NCI-H526 treated with DMSO at 0.1 percent for 48 hours (cell line): ENCODE results near the gene EBF4.
"Not testable (repeated sequence)": the region's sequence is repeated elsewhere in the genome, so short reads cannot be mapped to it uniquely, and the experiment has no call there.

Experiments used
- DNase-seq: peaks from one replicate; lab custom pipeline; 2025; lab: John Stamatoyannopoulos, UW

EBF4 gene

GRCh38 chr20:2673453-2673852, 19.1 kb upstream of the EBF4 start:
- no peak for DNase-seq

- no peak for DNase-seq
These were observed 12.5 kb upstream of the EBF4 start for GRCh38 chr20:2680046-2680445.

- DNase-seq = not testable (repeated sequence)
These were observed 10.5 kb upstream of the EBF4 start for GRCh38 chr20:2682040-2682439.

- DNase-seq = not testable (repeated sequence)
These were observed 7.8 kb upstream of the EBF4 start for GRCh38 chr20:2684817-2685216.

GRCh38 chr20:2687514-2687913, 5.1 kb upstream of the EBF4 start:
- no peak for DNase-seq

- DNase-seq = no peak
These were observed 4.5 kb upstream of the EBF4 start for GRCh38 chr20:2688041-2688591.

GRCh38 chr20:2690213-2690612, 2.4 kb upstream of the EBF4 start:
- DNase-seq = no peak

GRCh38 chr20:2690718-2691117, 1.9 kb upstream of the EBF4 start:
- DNase-seq = no peak

GRCh38 chr20:2691127-2691526, 1.5 kb upstream of the EBF4 start:
- DNase-seq = no peak

- DNase-seq = no peak
These were observed 931 bp upstream of the EBF4 start for GRCh38 chr20:2691663-2692035.

- peak; percentile 12 for DNase-seq
These were observed 306 bp downstream of the EBF4 start for GRCh38 chr20:2692886-2693285.

- no peak for DNase-seq
These were observed 867 bp downstream of the EBF4 start for GRCh38 chr20:2693286-2694007.

GRCh38 chr20:2694008-2694471, 1.5 kb downstream of the EBF4 start:
- no peak for DNase-seq

GRCh38 chr20:2694519-2694918, 1.9 kb downstream of the EBF4 start:
- no peak for DNase-seq

GRCh38 chr20:2695206-2695983, 2.8 kb downstream of the EBF4 start:
- DNase-seq = no peak

- not testable (repeated sequence) for DNase-seq
These were observed 3.5 kb downstream of the EBF4 start for GRCh38 chr20:2695984-2696525.

GRCh38 chr20:2696646-2697045, 4.1 kb downstream of the EBF4 start:
- no peak for DNase-seq

GRCh38 chr20:2697768-2698167, 5.2 kb downstream of the EBF4 start:
- no peak for DNase-seq

GRCh38 chr20:2698186-2698817, 5.7 kb downstream of the EBF4 start:
- no peak for DNase-seq

- DNase-seq = no peak
These were observed 6.3 kb downstream of the EBF4 start for GRCh38 chr20:2698912-2699311.

- DNase-seq = no peak
These were observed 7.3 kb downstream of the EBF4 start for GRCh38 chr20:2699775-2700413.
